NCI-H69 (cell line): ENCODE measurements around the gene RAI1.

Experiments used
- DNase-seq: peaks from one replicate; lab custom pipeline; 2025; lab: John Stamatoyannopoulos, UW

The RAI1 gene

GRCh38 chr17:17749025-17749772, 67.9 kb downstream of the RAI1 start:
- DNase-seq, result peak; percentile 87

- DNase-seq, result peak; percentile 38
Measured at GRCh38 chr17:17749921-17750320, 68.7 kb downstream of the RAI1 start.

- DNase-seq, result no peak
Measured at GRCh38 chr17:17750881-17751280, 69.6 kb downstream of the RAI1 start.

DNA sequence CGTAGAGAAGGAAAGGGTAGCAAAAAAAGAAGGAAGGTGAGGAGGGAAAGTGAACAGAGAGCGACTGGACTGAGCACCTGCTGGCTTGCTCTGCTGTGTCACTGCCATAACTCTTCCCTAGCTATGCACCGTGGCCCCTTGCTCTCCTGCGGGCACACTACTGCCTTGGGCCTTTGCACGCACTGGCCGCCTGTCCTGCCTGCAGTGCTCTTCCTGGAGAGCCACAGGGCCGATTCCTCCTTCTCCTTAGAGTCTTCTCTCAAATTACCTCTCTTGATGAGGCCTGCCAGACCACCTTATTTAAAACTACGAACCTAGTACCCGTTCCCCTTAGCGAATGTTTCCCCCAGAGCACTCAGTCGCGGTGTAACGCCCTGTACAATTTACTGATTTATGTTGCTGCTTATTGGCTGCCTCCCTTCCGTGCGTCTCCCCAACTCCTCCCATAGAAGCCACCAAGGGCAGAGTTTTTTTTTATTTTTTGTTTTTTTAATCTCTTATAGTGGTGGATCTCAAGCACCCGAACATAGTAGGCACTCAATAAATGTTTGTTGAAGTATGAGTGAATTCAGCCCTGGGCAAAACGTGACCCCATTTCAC, 70.3 kb downstream of the RAI1 start:
- DNase-seq, result peak; percentile 26

DNA sequence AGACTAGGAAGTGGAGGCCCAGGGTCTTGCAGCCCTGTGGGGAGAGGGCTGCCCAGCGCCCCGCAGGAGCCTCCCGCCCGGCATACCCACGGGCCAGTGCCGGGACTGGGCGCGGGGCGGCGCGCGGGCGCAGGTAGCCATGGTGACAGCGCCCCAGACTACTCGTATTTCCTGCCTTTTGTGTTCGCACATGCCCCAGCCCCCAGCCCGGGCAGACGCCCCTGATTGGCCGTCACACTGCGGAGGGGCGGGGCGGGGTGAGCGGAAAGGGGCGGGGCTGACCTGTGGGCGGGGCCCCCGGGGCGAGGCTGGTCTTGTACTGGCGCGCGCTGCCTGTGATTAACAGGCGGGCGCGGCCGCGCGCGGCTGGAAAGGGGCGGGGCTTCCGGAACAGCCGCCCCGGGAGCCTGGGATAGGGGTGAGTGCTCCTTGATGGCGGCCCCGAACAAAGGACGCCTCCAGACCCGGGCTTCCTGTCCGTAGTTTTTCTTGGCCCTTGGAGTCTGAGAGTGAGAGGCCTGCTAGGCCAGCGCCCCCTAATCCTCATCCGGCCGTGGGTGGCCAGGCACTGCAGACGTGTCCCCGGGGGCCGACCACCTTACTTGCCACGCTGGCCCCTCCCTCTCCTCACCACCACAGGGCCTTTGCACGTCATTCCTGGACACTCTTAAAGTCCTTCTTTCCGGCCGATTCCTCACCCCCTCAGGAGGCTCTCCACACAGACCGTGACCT, 71.0 kb downstream of the RAI1 start:
- peak; percentile 95 for DNase-seq

- DNase-seq, result peak; percentile 28
Measured at GRCh38 chr17:17752821-17753321, 71.6 kb downstream of the RAI1 start.

- no peak for DNase-seq
Measured at GRCh38 chr17:17754719-17755686, 73.7 kb downstream of the RAI1 start.

DNA sequence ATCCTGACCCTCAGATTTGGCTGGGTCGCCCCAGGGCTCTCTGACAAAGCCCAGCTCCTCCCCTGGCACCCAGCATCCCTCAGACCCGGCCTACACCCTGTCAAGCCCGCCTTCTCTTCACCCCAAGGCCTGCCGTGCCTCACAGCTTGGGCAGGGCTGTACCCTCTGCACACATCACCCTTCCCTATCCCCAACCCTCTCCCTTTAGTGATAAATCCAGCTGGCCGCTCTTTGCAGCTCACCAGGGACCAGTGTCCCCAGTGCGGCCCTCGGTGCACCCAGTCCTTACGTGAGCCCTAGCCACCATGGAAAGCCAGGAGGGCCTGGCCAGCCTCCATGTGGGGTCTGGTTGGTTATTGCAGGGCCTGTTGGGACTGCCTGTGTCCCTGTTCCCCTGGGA, 74.5 kb downstream of the RAI1 start:
- DNase-seq, result no peak

DNA sequence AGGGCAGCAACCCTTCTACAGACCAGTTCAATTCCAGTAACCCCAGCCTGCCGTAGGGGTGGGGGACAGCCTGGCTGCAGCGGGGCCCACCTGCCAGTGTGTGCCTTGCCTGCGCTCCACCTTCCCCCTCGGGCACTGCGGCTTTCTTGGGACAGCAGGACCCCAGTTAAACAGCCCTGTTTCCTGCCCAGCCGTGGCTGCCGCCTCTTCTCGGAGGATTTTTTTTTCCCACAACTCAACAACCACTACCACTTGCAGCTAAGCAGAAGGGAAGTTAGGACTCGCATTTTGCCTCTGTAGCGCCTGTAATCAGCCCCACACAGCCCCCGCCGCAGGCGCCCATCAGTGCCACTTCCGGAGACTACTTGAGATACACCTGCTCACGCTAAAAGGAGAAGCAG, 76.1 kb downstream of the RAI1 start:
- DNase-seq, result no peak

GRCh38 chr17:17757956-17758845, 76.9 kb downstream of the RAI1 start:
- DNase-seq, result peak; percentile 92

- peak; percentile 11 for DNase-seq
Measured at GRCh38 chr17:17758941-17759563, 77.8 kb downstream of the RAI1 start.

DNA sequence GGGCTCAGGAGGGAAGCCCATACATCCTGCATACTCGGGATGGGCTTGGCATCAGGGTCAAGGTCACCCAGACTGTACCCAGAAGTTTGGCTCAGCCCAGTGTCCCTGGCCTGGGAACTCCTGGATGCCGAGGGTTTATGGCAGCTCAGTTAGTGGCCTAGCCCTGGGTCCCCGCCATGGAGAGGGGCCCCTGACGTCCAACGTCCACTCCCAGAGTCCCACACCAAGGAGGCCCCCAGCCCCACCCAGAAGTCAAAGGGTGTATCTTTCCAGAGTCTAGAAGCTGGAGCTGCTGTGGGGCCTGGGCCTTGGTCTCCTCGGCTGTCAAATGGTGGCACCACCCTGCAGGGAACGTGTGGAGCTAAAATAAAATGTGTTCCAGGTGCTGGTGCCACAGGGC, 79.1 kb downstream of the RAI1 start:
- no peak for DNase-seq

- DNase-seq, result no peak
Measured at GRCh38 chr17:17760872-17761550, 79.8 kb downstream of the RAI1 start.

DNA sequence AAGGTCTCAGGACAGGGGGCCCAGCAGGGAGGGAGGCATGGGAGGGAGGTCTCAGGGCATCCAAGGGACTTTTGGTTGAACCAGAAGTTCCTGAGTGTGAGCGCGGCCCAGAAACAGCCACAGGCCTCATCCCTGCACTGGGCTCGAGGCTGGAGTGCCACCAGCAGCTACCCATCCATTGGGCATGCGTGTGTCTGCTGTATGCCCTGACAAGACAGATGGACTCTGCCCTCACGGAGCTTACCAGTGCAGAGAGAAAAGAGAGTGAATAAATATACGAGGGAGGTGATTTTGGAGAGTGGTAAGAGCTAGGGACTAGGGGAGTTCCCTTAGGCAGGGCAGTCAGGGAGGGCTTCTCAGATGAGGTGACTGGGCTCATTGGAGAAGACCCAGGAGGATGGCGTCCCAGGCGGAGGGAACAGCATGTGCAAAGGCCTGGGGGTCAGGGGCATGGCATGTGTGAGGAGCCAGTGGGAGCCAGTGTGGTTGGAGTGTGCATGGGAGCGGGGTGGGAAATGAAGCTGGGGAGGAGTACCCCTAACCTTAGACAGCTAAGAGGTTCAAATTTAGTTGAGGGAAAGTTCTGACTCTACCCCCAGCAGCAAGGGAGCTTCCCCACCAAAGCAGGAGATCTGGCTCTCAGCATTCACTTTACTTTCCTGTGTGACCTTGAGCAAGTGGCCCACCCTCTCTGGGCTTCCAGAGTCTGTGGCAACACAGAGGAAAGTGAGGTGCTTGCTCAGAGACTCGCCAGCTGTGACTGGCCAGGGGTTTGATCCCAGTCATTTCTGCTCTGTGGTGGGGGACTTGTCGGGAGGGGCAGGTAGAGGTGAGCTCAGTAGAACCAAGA, 80.9 kb downstream of the RAI1 start:
- DNase-seq, result no peak

GRCh38 chr17:17762744-17763105, 81.5 kb downstream of the RAI1 start:
- DNase-seq, result no peak

GRCh38 chr17:17763136-17763535, 81.9 kb downstream of the RAI1 start:
- DNase-seq, result no peak

- DNase-seq, result no peak
Measured at GRCh38 chr17:17763734-17764133, 82.5 kb downstream of the RAI1 start.

DNA sequence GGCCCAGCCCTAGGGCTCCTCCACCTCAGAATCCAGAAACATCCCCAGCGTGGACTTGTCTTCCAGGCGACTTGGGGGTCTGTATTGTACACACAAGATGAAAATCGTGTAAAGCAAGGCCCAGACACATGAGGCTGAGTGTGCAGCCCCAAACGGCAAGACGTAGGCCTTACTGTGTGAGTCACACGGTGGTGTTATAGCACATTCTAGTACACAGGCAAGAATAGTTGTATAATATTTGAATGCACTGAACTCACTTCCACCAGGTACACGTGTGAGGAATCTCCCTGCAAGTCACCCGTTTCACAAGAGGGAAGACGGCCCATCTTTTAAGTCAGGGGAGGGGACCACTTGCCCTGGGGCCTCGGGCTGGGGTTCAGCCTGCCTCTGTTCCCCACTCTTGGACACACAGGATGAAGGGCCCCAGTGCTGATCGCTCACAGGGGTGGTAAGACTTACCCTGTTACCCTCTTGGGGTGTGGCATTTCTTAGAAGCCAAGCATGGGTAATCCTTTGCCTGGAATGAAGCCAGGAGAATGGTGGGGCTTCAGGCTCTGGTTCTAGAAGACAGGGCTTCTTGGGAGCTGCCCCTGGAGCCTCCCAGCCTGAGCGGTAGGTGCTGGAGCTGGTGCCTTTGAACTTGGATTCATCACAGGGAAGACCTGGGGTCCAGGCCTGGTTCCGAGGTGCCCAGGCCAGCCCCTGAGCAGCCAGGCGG, 84.3 kb downstream of the RAI1 start:
- no peak for DNase-seq
